Spleen (tissue), 11 donors: Measurements from ENCODE around the gene TBC1D16. TPM values are rescaled to one million over a fixed set of nuclear protein-coding genes. Genes with fewer than 3 reads are reported as not detected.

Experiments used
- DNase-seq: peaks from one replicate; pipeline ENCODE4 v3.0.0-alpha.2; 2020
- H3K27ac ChIP-seq, 8 donors: fragments of 200-600 bp; sonication (generic) in 7 of 8; 1 replicate in 4 of 8; 2 replicates in 4 of 8; pipeline versions ENCODE4 v1.5.0 to v1.8.0; 2016 to 2021; ENCODE audit warnings: inconsistent platforms in 4 of 8, mild to moderate bottlenecking in 4 of 8, moderate library complexity in 1 of 8
- H3K27me3 ChIP-seq, 7 donors: fragments of 200-600 bp; sonication (generic) in 6 of 7; replicated peaks in 1 of 7; 1 replicate in 4 of 7; 2 replicates in 3 of 7; pipeline versions ENCODE4 v1.5.0 to v1.8.0; 2016 to 2021; ENCODE audit warnings: inconsistent platforms in 3 of 7, mild to moderate bottlenecking in 1 of 7
- H3K36me3 ChIP-seq, 6 donors: fragments of 200-600 bp; sonication (generic) in 5 of 6; 1 replicate in 4 of 6; 2 replicates in 2 of 6; pipeline versions ENCODE4 v1.5.0 to v1.8.0; 2016 to 2021; ENCODE audit warnings: inconsistent platforms in 2 of 6
- H3K4me1 ChIP-seq, 6 donors: fragments of 200-600 bp; sonication (generic) in 5 of 6; 1 replicate in 3 of 6; 2 replicates in 3 of 6; pipeline versions ENCODE4 v1.5.0 to v1.8.0; 2016 to 2021; ENCODE audit warnings: inconsistent platforms in 3 of 6
- H3K4me3 ChIP-seq, 8 donors: fragments of 200-600 bp; sonication (generic) in 7 of 8; 1 replicate in 4 of 8; 2 replicates in 4 of 8; pipeline versions ENCODE4 v1.5.0 to v1.8.0; 2016 to 2021; ENCODE audit warnings: inconsistent platforms in 4 of 8, mild to moderate bottlenecking in 4 of 8, moderate library complexity in 2 of 8
- H3K9me3 ChIP-seq, 8 donors: fragments of 200-600 bp; sonication (generic) in 7 of 8; 1 replicate in 4 of 8; 2 replicates in 4 of 8; pipeline versions ENCODE4 v1.5.0 to v1.8.0; 2016 to 2021; ENCODE audit warnings: inconsistent platforms in 4 of 8
- POLR2A ChIP-seq, 3 donors: fragments of 450-650 bp; IDR thresholded peaks; one replicate each; pipeline ENCODE4 v1.5.1; 2017; ENCODE audit warnings: antibody characterized with exemption in 3 of 3, mild to moderate bottlenecking in 1 of 3
- POLR2AphosphoS5 ChIP-seq, 3 donors: sonication (generic); formaldehyde crosslinking; IDR thresholded peaks; one replicate each; pipeline ENCODE4 v1.5.1; 2017; ENCODE audit warnings: antibody characterized with exemption in 3 of 3
- whole genome bisulfite sequencing, 5 donors: extraction: QIAGEN DNeasy Blood & Tissue Kit in 3 of 5; methylation state at CpG; one replicate each; pipeline versions ENCODE4 v1.1.5 to v1.1.7; 2013 to 2018; 5-methylcytosine and 5-hydroxymethylcytosine counted together
- intact Hi-C: fragments of 100-400 bp; cut with DNase I; formaldehyde crosslinking; loops from one replicate; pipeline ENCODE4 v1.15.0; 2023; ENCODE audit warnings: low total_unique reads
- polyA plus RNA-seq, 3 donors: library from polyadenylated mRNA; stranded (reverse); fragments of 200-250 nt; gene quantifications; one replicate each; pipeline ENCODE4 v1.2.1, GENCODE V29; 2013
- total RNA-seq, 7 donors: library from RNA; depleted of rRNA in 3 of 7; stranded (reverse); fragments of >200 nt in 3 of 7; fragmentation: NEBNext Ultra II Directional in 4 of 7; extraction: Animal tissue kit (Norgen Biotek cat#: 25700) in 4 of 7; gene quantifications; one replicate each; pipeline versions ENCODE4 v1.1.0 to v1.2.1, GENCODE V29; 2016 to 2021
- TF ChIP-seq, protein P1 (sequence below), 11 experiments: fragments of 200-600 bp in 7 of 11; fragments of 450-650 bp in 4 of 11; sonication (generic) in 4 of 11; IDR thresholded peaks in 8 of 11; conservative IDR thresholded peaks in 3 of 11; 1 replicate in 7 of 11; 2 replicates in 4 of 11; pipeline versions ENCODE4 v1.4.0 to v1.8.0; 2016 to 2021; ENCODE audit warnings: antibody characterized with exemption in 11 of 11, inconsistent platforms in 4 of 11, mild to moderate bottlenecking in 1 of 11
- donor health status: healthy with polysubstance abuse.
- donor health status: DM: no; HTN: no; CAD: no; lungs with moderate emphysema.
- donor health status: DM: no; HTN: no; CAD: no.
- donor health status: Bipolar disorder and iron deficiency.
- donor health status: healthy.
- donor health status: DM: no; HTN: no; CAD: no.
- donor health status: DM: yes; HTN: yes; CAD: no.

The TBC1D16 gene
- total and polyA plus RNA-seq, 10 donors, result 1.3 to 33.6 (median 15.7) TPM

DNA sequence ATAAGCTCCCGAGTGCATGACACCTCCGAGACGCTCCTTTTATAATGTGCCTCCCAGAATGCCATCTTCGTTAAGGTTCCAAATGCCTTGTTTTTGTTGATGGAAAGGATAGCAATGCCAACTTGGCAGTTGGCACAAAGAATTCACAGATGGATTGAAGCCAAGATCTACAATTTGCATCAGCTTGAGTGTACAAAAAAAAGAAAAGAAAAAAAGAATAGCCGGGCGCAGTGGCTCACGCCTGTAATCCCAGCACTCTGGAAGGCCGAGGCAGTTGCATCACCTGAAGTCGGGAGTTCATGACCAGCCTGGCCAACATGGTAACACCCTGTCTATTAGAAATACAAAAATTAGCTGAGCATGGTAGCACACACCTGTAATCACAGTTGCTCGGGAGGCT lies 7.6 kb downstream of the TBC1D16 start:
- Histone ChIP-seq H3K4me3 (no peak overlapping the region), H3K9me3 (no peaks in the 10 kb centered on the region), H3K4me1 (peaks cover 0 to 18% (median 0%) of the 10 kb centered on the region in 6 donors), H3K27ac (no peak overlapping the region), H3K27me3 (no peaks in the 10 kb centered on the region), H3K36me3 (no peaks in the 10 kb centered on the region)
- WGBS, 5 donors, result 91 to 97% (median 95%) methylated on average over 10 of the region's 10 CpGs
- intact Hi-C loops, result no loop called here
- DNase-seq, result no peak
- TF ChIP-seq POLR2AphosphoS5 (IDR thresholded peaks at IDR 0.05) (no peak), POLR2A (IDR thresholded peaks at IDR 0.05) (no peak)
- TF ChIP-seq, protein P1, sequence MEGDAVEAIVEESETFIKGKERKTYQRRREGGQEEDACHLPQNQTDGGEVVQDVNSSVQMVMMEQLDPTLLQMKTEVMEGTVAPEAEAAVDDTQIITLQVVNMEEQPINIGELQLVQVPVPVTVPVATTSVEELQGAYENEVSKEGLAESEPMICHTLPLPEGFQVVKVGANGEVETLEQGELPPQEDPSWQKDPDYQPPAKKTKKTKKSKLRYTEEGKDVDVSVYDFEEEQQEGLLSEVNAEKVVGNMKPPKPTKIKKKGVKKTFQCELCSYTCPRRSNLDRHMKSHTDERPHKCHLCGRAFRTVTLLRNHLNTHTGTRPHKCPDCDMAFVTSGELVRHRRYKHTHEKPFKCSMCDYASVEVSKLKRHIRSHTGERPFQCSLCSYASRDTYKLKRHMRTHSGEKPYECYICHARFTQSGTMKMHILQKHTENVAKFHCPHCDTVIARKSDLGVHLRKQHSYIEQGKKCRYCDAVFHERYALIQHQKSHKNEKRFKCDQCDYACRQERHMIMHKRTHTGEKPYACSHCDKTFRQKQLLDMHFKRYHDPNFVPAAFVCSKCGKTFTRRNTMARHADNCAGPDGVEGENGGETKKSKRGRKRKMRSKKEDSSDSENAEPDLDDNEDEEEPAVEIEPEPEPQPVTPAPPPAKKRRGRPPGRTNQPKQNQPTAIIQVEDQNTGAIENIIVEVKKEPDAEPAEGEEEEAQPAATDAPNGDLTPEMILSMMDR (IDR thresholded peaks at IDR 0.05 in 8 of 11, conservative IDR thresholded peaks at IDR 0.05 in 3 of 11), result no peak

DNA sequence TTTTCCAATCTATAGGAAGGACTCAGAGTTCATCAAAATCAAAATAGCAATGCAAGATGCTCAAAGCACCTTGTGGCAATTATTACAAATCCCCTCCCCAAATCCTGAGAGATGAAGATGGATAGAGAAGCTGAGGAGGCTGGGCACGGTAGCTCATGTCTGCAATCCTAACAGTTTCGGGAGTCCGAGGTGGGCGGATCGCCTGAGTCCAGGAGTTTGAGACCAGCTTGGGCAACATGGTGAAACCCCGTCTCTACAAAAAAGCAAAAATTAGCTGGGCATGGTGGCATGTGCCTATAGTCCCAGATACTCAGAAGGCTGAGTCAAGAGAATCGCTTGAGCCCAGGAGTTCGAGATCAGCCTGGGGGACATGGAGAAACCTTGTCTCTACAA lies 8.6 kb downstream of the TBC1D16 start:
- no peaks in the 10 kb centered on the region for H3K36me3 ChIP-seq
- no peaks in the 10 kb centered on the region for H3K9me3 ChIP-seq
- H3K27ac ChIP-seq, result no peak overlapping the region
- intact Hi-C loops, result no loop called here
- no peak for DNase-seq
- 94 to 98% (median 95%) methylated on average over 8 of the region's 8 CpGs for WGBS, 5 donors
- H3K4me1 ChIP-seq, result peaks cover 0 to 18% (median 0%) of the 10 kb centered on the region in 6 donors
- no peak for TF ChIP-seq POLR2A (IDR thresholded peaks at IDR 0.05)
- TF ChIP-seq POLR2AphosphoS5 (IDR thresholded peaks at IDR 0.05), result no peak
- TF ChIP-seq, protein P1 (IDR thresholded peaks at IDR 0.05 in 8 of 11, conservative IDR thresholded peaks at IDR 0.05 in 3 of 11), result no peak
- H3K4me3 ChIP-seq, result no peak overlapping the region
- no peaks in the 10 kb centered on the region for H3K27me3 ChIP-seq

DNA sequence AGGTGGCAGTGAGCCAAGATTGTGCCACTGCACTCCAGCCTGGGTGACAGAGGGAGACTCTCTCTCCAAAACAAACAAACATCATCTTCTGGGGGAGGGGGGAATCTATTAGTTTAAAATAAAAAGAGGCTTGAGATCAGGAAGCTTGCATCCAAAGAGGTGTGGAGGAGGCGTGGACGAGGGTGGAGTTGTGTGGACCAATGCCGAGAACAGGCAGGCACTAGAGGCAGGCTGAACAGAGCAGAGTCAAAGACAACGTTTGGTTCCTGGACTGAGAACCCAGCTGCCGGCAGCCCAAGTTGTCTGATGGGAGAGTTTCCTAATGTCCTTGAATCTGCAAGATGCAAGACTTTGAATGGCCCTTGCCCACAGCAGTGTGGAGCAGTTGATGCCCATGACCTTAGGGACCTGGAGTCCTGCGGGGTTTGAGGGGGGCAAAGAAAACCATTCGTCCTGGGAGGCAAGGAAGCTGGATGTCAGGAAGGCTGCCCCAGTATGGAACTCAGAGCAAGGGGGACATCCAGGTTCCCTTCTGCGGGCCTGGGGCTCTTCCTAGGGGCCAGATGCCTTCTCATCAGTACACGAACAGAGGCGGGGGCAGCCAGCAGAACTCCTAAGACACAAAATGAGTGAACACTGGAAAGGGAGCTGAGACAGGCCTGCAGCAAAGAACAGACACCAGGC lies 9.2 kb downstream of the TBC1D16 start:
- Histone ChIP-seq H3K9me3 (no peaks in the 10 kb centered on the region), H3K36me3 (no peaks in the 10 kb centered on the region)
- TF ChIP-seq POLR2AphosphoS5 (IDR thresholded peaks at IDR 0.05) (no peak), POLR2A (IDR thresholded peaks at IDR 0.05) (no peak)
- TF ChIP-seq, protein P1 (IDR thresholded peaks at IDR 0.05 in 8 of 11, conservative IDR thresholded peaks at IDR 0.05 in 3 of 11), result no peak

DNA sequence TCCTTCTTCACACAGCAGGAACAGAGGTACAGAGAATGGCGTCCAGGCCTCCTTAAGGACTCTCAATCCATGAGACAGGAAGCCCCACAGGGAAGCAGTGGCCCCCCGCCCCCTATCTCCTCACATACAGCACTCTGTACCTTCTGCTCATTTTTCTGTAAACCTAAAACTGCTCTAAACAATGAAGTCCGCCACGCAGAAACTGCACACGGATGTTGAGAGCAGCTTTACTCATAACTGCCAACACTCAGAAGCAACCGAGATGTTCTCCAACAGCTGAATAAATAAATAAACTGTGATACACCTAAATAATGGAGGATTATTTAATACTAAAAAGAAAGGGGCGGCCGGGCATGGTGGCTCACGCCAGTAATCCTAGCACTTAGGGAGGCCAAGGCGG lies 9.9 kb downstream of the TBC1D16 start:
- TF ChIP-seq, protein P1 (IDR thresholded peaks at IDR 0.05 in 8 of 11, conservative IDR thresholded peaks at IDR 0.05 in 3 of 11), result no peak
- no peak for TF ChIP-seq POLR2A (IDR thresholded peaks at IDR 0.05)
- no peak for TF ChIP-seq POLR2AphosphoS5 (IDR thresholded peaks at IDR 0.05)
- H3K36me3 ChIP-seq, result no peaks in the 10 kb centered on the region
- WGBS, 5 donors, result 88 to 94% (median 91%) methylated on average over 10 of the region's 10 CpGs
- H3K4me3 ChIP-seq, result no peak overlapping the region
- DNase-seq, result no peak
- peaks cover 0 to 18% (median 0%) of the 10 kb centered on the region in 6 donors for H3K4me1 ChIP-seq
- intact Hi-C loops, result no loop called here
- H3K27me3 ChIP-seq, result no peaks in the 10 kb centered on the region
- H3K9me3 ChIP-seq, result no peaks in the 10 kb centered on the region
- no peak overlapping the region for H3K27ac ChIP-seq

More for the DNA sequence above, 9.2 kb downstream of the TBC1D16 start:
- H3K4me1 ChIP-seq, result peaks cover 0 to 18% (median 0%) of the 10 kb centered on the region in 6 donors
- WGBS, 5 donors, result 75 to 89% (median 81%) methylated on average over 10 of the region's 10 CpGs
- H3K27ac ChIP-seq, result no peak overlapping the region
- DNase-seq, result no peak
- no peak overlapping the region for H3K4me3 ChIP-seq
- intact Hi-C loops, result no loop called here
- no peaks in the 10 kb centered on the region for H3K27me3 ChIP-seq
